Lower lobe of right lung (tissue), 2 donors: ENCODE results near the gene ZNF100. TPM values are rescaled to one million over a fixed set of nuclear protein-coding genes. Genes with fewer than 3 reads are reported as not detected.

Experiments
- ATAC-seq, 2 donors: fragments of 200-7000 bp; cut with Tn5 transposase; one replicate each; pipeline ENCODE4 v1.9.1; 2020 to 2022; ENCODE audit warnings: mild to moderate bottlenecking in 2 of 2, moderate library complexity in 2 of 2
- DNase-seq: peaks from one replicate; pipeline ENCODE4 v3.0.0-alpha.2; 2020
- H3K27ac ChIP-seq: fragments of 200-600 bp; one replicate; pipeline ENCODE4 v1.8.0; 2022
- H3K27me3 ChIP-seq: fragments of 200-600 bp; one replicate; pipeline ENCODE4 v1.8.0; 2022; ENCODE audit warnings: low read depth
- H3K36me3 ChIP-seq: fragments of 200-600 bp; one replicate; pipeline ENCODE4 v1.8.0; 2022; ENCODE audit warnings: mild to moderate bottlenecking
- H3K4me1 ChIP-seq: fragments of 200-600 bp; one replicate; pipeline ENCODE4 v1.8.0; 2022
- H3K4me3 ChIP-seq: fragments of 200-600 bp; one replicate; pipeline ENCODE4 v1.8.0; 2022; ENCODE audit warnings: mild to moderate bottlenecking
- H3K9me3 ChIP-seq: fragments of 200-600 bp; one replicate; pipeline ENCODE4 v1.8.0; 2022
- CTCF ChIP-seq: fragments of 200-600 bp; IDR thresholded peaks from one replicate; pipeline ENCODE4 v1.8.0; 2022; ENCODE audit warnings: antibody characterized with exemption, mild to moderate bottlenecking
- intact Hi-C: fragments of 100-400 bp; cut with DNase I; formaldehyde crosslinking; loops from one replicate; pipeline ENCODE4 v1.11.0; 2022
- total RNA-seq: library from RNA; stranded (reverse); fragmentation: NEBNext Ultra II Directional; extraction: Animal tissue kit (Norgen Biotek cat#: 25700); gene quantifications from one replicate; pipeline ENCODE4 v1.2.1, GENCODE V29; 2021
- donor health status: DM: no; HTN: yes; CAD: no; lungs with severe emphysema.

ZNF100 gene
- total RNA-seq, 1 donor from 2014 or later, result 13.4 TPM

GRCh38 chr19:21694171-21694906 is 73.0 kb downstream of the ZNF100 start:
- no peaks in the 10 kb centered on the region for H3K27me3 ChIP-seq
- no peaks in the 10 kb centered on the region for H3K4me1 ChIP-seq
- no peaks in the 10 kb centered on the region for H3K9me3 ChIP-seq
- no peak for TF ChIP-seq CTCF
- H3K4me3 ChIP-seq, result no peak overlapping the region
- DNase-seq (no peak), ATAC-seq (no peak)
- no peaks in the 10 kb centered on the region for H3K36me3 ChIP-seq
- H3K27ac ChIP-seq, result no peak overlapping the region
- intact Hi-C loops, result no loop called here

DNA sequence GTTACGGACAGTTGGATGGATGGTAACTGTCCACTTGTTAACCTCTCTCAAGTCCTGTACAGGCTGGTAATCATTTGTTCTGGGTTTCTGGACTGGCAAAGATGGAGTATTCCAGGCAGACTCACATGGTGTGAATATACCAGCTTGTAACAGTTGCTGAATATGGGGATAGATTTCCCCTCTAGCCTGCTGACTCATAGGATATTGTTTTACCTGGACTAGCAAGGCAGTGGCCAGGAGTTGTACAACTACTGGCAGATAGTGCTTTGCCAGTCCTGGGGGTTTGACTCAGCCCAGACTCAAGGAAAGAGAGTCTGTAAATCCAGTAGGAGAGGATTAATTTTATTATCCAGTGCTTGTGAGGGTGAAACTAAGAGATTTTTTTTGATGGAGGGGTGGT is 74.0 kb downstream of the ZNF100 start:
- DNase-seq (no peak), ATAC-seq (no peak)
- Histone ChIP-seq H3K27ac (no peak overlapping the region), H3K4me3 (no peak overlapping the region), H3K36me3 (no peaks in the 10 kb centered on the region), H3K9me3 (no peaks in the 10 kb centered on the region), H3K27me3 (no peaks in the 10 kb centered on the region), H3K4me1 (no peaks in the 10 kb centered on the region)
- TF ChIP-seq CTCF, result no peak
- intact Hi-C loops, result no loop called here

DNA sequence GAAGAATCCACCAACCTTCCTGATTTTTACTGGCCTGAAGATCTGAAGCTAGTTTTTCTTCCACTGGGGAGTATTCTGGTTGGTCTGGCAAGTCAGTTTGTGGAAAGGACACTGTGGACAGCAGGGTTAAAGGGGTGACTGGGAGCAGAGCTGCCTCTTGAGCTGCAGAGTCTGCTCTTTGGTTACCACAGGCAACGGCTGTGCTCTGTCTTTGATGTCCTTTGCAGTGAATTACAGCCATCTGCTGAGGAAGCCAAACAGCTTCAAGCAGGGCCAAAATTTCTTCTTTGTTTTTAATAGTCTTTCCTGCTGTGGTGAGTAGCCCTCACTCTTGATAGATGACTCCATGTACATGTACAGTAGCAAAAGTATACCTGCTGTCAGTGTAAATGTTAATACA is 75.7 kb downstream of the ZNF100 start:
- no peak overlapping the region for H3K4me3 ChIP-seq
- H3K36me3 ChIP-seq, result no peaks in the 10 kb centered on the region
- no peaks in the 10 kb centered on the region for H3K9me3 ChIP-seq
- no peak for ATAC-seq
- H3K4me1 ChIP-seq, result no peaks in the 10 kb centered on the region
- DNase-seq, result no peak
- intact Hi-C loops, result no loop called here
- no peak overlapping the region for H3K27ac ChIP-seq
- TF ChIP-seq CTCF, result no peak
- no peaks in the 10 kb centered on the region for H3K27me3 ChIP-seq

DNA sequence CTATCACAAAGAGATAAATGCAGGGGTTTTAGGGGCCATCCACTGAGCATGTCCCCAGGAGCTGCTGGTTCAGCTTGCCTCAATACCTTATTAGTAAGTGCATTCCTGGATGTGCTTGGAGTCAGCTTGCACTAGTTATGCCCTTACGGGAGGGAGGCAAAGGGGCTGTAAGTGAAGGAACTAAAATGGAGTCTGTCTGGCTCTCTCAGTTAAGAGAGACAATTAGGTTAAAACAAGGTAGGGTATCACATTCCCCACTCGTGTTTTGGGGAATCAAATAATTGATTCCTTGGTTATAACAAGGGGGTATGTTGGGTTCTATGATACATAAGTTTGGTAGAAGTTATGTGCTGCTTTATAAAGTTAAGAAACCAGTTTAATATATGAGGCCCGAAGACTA is 78.9 kb downstream of the ZNF100 start:
- ATAC-seq, result no peak

GRCh38 chr19:21680671-21681070 is 86.7 kb downstream of the ZNF100 start:
- DNase-seq (no peak), ATAC-seq (no peak)
- Histone ChIP-seq H3K36me3 (no peaks in the 10 kb centered on the region), H3K4me3 (no peak overlapping the region), H3K4me1 (no peaks in the 10 kb centered on the region), H3K27me3 (peaks cover 8% of the 10 kb centered on the region), H3K9me3 (no peaks in the 10 kb centered on the region), H3K27ac (no peak overlapping the region)
- no peak for TF ChIP-seq CTCF
- intact Hi-C loops, result no loop called here

More for the DNA sequence above, 78.9 kb downstream of the ZNF100 start:
- Histone ChIP-seq H3K4me3 (no peak overlapping the region), H3K4me1 (no peaks in the 10 kb centered on the region), H3K27me3 (no peaks in the 10 kb centered on the region), H3K36me3 (no peaks in the 10 kb centered on the region), H3K9me3 (no peaks in the 10 kb centered on the region), H3K27ac (no peak overlapping the region)
- intact Hi-C loops, result no loop called here
- TF ChIP-seq CTCF, result no peak
- DNase-seq, result no peak
